ENCODE data around the gene KIF13A. TPM values are rescaled to one million over a fixed set of nuclear protein-coding genes. Genes with fewer than 3 reads are reported as not detected.
"Not testable (repeated sequence)": the region's sequence is repeated elsewhere in the genome, so short reads cannot be mapped to it uniquely, and the experiment has no call there.

Gene KIF13A
- total RNA-seq, 1 donor from 2014 or later, result 54.4 TPM

GRCh38 chr6:17865243-17865642 lies 122.2 kb downstream of the KIF13A start:
- Mint-ChIP-seq H3K27me3 (ENCODE audit: low read depth) (no peaks in the 10 kb centered on the region), H3K4me3 (no peak overlapping the region), H3K9me3 (no peaks in the 10 kb centered on the region), H3K4me1 (peaks cover 61% of the 10 kb centered on the region), H3K27ac (peak overlapping the region; percentile 96), H3K36me3 (no peaks in the 10 kb centered on the region)
- DNase-seq (ENCODE audit: low spot score in 2 of 2, unreplicated experiment in 2 of 2), result peak; percentile 25 to 69
- no peak for TF ChIP-seq CTCF (IDR thresholded peaks at IDR 0.05; ENCODE audit: unreplicated experiment)

GRCh38 chr6:17863901-17864754 lies 123.3 kb downstream of the KIF13A start:
- Mint-ChIP-seq H3K4me3 (no peak overlapping the region), H3K36me3 (no peaks in the 10 kb centered on the region), H3K4me1 (peaks cover 51% of the 10 kb centered on the region), H3K27ac (peak overlapping the region; percentile 96), H3K9me3 (no peaks in the 10 kb centered on the region), H3K27me3 (ENCODE audit: low read depth) (no peaks in the 10 kb centered on the region)
- no peak for TF ChIP-seq CTCF (IDR thresholded peaks at IDR 0.05; ENCODE audit: unreplicated experiment)
- no peak for DNase-seq (ENCODE audit: low spot score in 2 of 2, unreplicated experiment in 2 of 2)

GRCh38 chr6:17861361-17861760 lies 126.1 kb downstream of the KIF13A start:
- TF ChIP-seq CTCF (IDR thresholded peaks at IDR 0.05; ENCODE audit: unreplicated experiment), result no peak
- Mint-ChIP-seq H3K4me3 (no peak overlapping the region), H3K4me1 (peaks cover 30% of the 10 kb centered on the region), H3K9me3 (no peaks in the 10 kb centered on the region), H3K27me3 (ENCODE audit: low read depth) (no peaks in the 10 kb centered on the region), H3K36me3 (no peaks in the 10 kb centered on the region), H3K27ac (no peak overlapping the region)
- no peak for DNase-seq (ENCODE audit: low spot score in 2 of 2, unreplicated experiment in 2 of 2)

- no peak for TF ChIP-seq CTCF (IDR thresholded peaks at IDR 0.05; ENCODE audit: unreplicated experiment)
- H3K9me3 Mint-ChIP-seq, result no peaks in the 10 kb centered on the region
- no peak overlapping the region for H3K27ac Mint-ChIP-seq
- H3K4me3 Mint-ChIP-seq, result no peak overlapping the region
- no peaks in the 10 kb centered on the region for H3K27me3 Mint-ChIP-seq (ENCODE audit: low read depth)
- H3K4me1 Mint-ChIP-seq, result peaks cover 15% of the 10 kb centered on the region
- no peak for DNase-seq (ENCODE audit: low spot score in 2 of 2, unreplicated experiment in 2 of 2)
- peaks cover 2% of the 10 kb centered on the region for H3K36me3 Mint-ChIP-seq
These were observed 127.6 kb downstream of the KIF13A start for GRCh38 chr6:17859846-17860245.

- no peak overlapping the region for H3K4me3 Mint-ChIP-seq
- no peaks in the 10 kb centered on the region for H3K9me3 Mint-ChIP-seq
- no peak overlapping the region for H3K27ac Mint-ChIP-seq
- no peak for DNase-seq (ENCODE audit: low spot score in 2 of 2, unreplicated experiment in 2 of 2)
- no peaks in the 10 kb centered on the region for H3K27me3 Mint-ChIP-seq (ENCODE audit: low read depth)
- peaks cover 5% of the 10 kb centered on the region for H3K4me1 Mint-ChIP-seq
- TF ChIP-seq CTCF (IDR thresholded peaks at IDR 0.05; ENCODE audit: unreplicated experiment), result no peak
- peaks cover 2% of the 10 kb centered on the region for H3K36me3 Mint-ChIP-seq
These were observed 128.9 kb downstream of the KIF13A start for GRCh38 chr6:17858584-17858983.

- H3K27me3 Mint-ChIP-seq (ENCODE audit: low read depth), result not testable (repeated sequence)
These were observed 130.2 kb downstream of the KIF13A start for GRCh38 chr6:17857188-17857587.

More at GRCh38 chr6:17857188-17857587, 130.2 kb downstream of the KIF13A start:
- not testable (repeated sequence) for H3K36me3 Mint-ChIP-seq; H3K4me1 Mint-ChIP-seq; H3K4me3 Mint-ChIP-seq; DNase-seq (ENCODE audit: low spot score in 2 of 2, unreplicated experiment in 2 of 2); H3K9me3 Mint-ChIP-seq; H3K27ac Mint-ChIP-seq

All from mesothelial cell of epicardium (in vitro differentiated cells).